Neural cell (in vitro differentiated cells): ENCODE results near the gene EOGT. TPM values are rescaled to one million over a fixed set of nuclear protein-coding genes. Genes with fewer than 3 reads are reported as not detected.

Source experiments
- H2AFZ ChIP-seq: fragments of 200-600, 300-800 bp; sonication (generic), shearing (Covaris generic); 2 replicates; pipeline ENCODE4 v1.6.0; 2014; ENCODE audit warnings: low read depth, mild to moderate bottlenecking, antibody characterized with exemption, low read length, moderate library complexity
- H3F3A ChIP-seq: fragments of 200-600 bp; shearing (Covaris generic); 2 replicates; pipeline ENCODE4 v1.6.1; 2016; ENCODE audit warnings: mild to moderate bottlenecking, moderate library complexity, mixed read lengths, antibody characterized with exemption, low read length; ENCODE audit not compliant: insufficient read depth, poor library complexity, severe bottlenecking
- H3K27ac ChIP-seq: fragments of 200-600, 300-800 bp; sonication (generic), shearing (Covaris generic); 2 replicates; pipeline ENCODE4 v1.5.1; 2014; ENCODE audit warnings: mild to moderate bottlenecking, low read length, moderate library complexity
- H3K27me3 ChIP-seq: fragments of 300-800, 200-600 bp; sonication (generic), shearing (Covaris generic); 2 replicates; pipeline ENCODE4 v1.6.0; 2014; ENCODE audit warnings: mild to moderate bottlenecking, low read depth, low read length, moderate library complexity; ENCODE audit not compliant: insufficient read depth
- H3K36me3 ChIP-seq: fragments of 300-800, 200-600 bp; sonication (generic), shearing (Covaris generic); 2 replicates; pipeline ENCODE4 v1.5.1; 2014; ENCODE audit warnings: mild to moderate bottlenecking, antibody characterized with exemption, low read length, moderate library complexity; ENCODE audit not compliant: insufficient read depth
- H3K4me2 ChIP-seq: fragments of 300-800, 200-600 bp; sonication (generic), shearing (Covaris generic); 2 replicates; pipeline ENCODE4 v1.6.0; 2014; ENCODE audit warnings: mild to moderate bottlenecking, low read length
- H3K4me3 ChIP-seq: fragments of 300-800, 200-600 bp; sonication (generic), shearing (Covaris generic); 2 replicates; pipeline ENCODE4 v1.5.1; 2014; ENCODE audit warnings: mild to moderate bottlenecking, low read length, moderate library complexity
- H3K79me2 ChIP-seq: fragments of 200-600 bp; shearing (Covaris generic); replicated peaks from 2 replicates; pipeline ENCODE4 v1.6.0; 2014; ENCODE audit warnings: mild to moderate bottlenecking, low read length, moderate library complexity; ENCODE audit not compliant: insufficient read depth
- H3K9ac ChIP-seq: fragments of 300-800, 200-600 bp; sonication (generic), shearing (Covaris generic); 2 replicates; pipeline ENCODE4 v1.6.1; 2016; ENCODE audit warnings: mild to moderate bottlenecking, low read length, mixed read lengths
- H3K9me2 ChIP-seq: fragments of 200-600 bp; shearing (Covaris generic); 2 replicates; pipeline ENCODE4 v1.6.1; 2016; ENCODE audit warnings: mild to moderate bottlenecking, low read length, mixed read lengths; ENCODE audit not compliant: insufficient read depth
- H3K9me3 ChIP-seq: fragments of 200-600, 300-800 bp; sonication (generic), shearing (Covaris generic); 2 replicates; pipeline ENCODE4 v1.6.1; 2016; ENCODE audit warnings: mild to moderate bottlenecking, mixed run types, low read length, moderate library complexity, mixed read lengths
- H4K20me1 ChIP-seq: fragments of 200-600 bp; shearing (Covaris generic); 2 replicates; pipeline ENCODE4 v1.6.1; 2016; ENCODE audit warnings: mild to moderate bottlenecking, mixed run types; ENCODE audit not compliant: insufficient read depth
- EP300 ChIP-seq: fragments of 450-650 bp; conservative IDR thresholded peaks from 2 replicates; pipeline ENCODE4 v1.6.1; 2014; ENCODE audit warnings: antibody characterized with exemption, mild to moderate bottlenecking, moderate library complexity; ENCODE audit not compliant: poor library complexity, severe bottlenecking
- EZH2 ChIP-seq: fragments of 200-600, 300-800 bp; shearing (Covaris generic), sonication (generic); IDR thresholded peaks from 2 replicates; pipeline ENCODE4 v1.6.1; 2014; ENCODE audit warnings: antibody characterized with exemption, low read length, borderline replicate concordance, mild to moderate bottlenecking; ENCODE audit not compliant: insufficient read depth, poor library complexity, severe bottlenecking
- MXI1 ChIP-seq: fragments of 450-650 bp; conservative IDR thresholded peaks from 2 replicates; pipeline ENCODE4 v1.6.1; 2014; ENCODE audit warnings: antibody characterized with exemption, mild to moderate bottlenecking; ENCODE audit not compliant: poor library complexity, severe bottlenecking
- POLR2AphosphoS5 ChIP-seq: IDR thresholded peaks from 2 replicates; pipeline ENCODE4 v1.6.1; 2012
- RAD21 ChIP-seq: fragments of 450-650 bp; conservative IDR thresholded peaks from 2 replicates; pipeline ENCODE4 v1.6.1; 2014; ENCODE audit warnings: antibody characterized with exemption, mild to moderate bottlenecking, moderate library complexity
- SMC3 ChIP-seq: fragments of 450-650 bp; conservative IDR thresholded peaks from 2 replicates; pipeline ENCODE4 v1.6.1; 2014; ENCODE audit warnings: antibody characterized with exemption, mild to moderate bottlenecking, moderate library complexity; ENCODE audit not compliant: poor library complexity
- TAF1 ChIP-seq: IDR thresholded peaks from 2 replicates; pipeline ENCODE4 v1.6.1; 2012; ENCODE audit warnings: low read depth
- polyA plus RNA-seq: library from polyadenylated mRNA; depleted of rRNA; stranded (reverse); fragments of >200 nt; gene quantifications from 2 replicates; pipeline ENCODE4 v1.2.3, GENCODE V29; 2014
- TF ChIP-seq, protein P1 (sequence below): IDR thresholded peaks from 2 replicates; pipeline ENCODE4 v1.6.1; 2012; ENCODE audit warnings: borderline replicate concordance
- TF ChIP-seq, protein P2 (sequence below): fragments of 450-650 bp; IDR thresholded peaks from 2 replicates; pipeline ENCODE4 v1.5.1; 2014; ENCODE audit warnings: antibody characterized with exemption, mild to moderate bottlenecking, moderate library complexity; ENCODE audit not compliant: poor library complexity, severe bottlenecking

Gene EOGT
- polyA plus RNA-seq, 1 donor from 2014 or later, result 3.2 TPM

DNA sequence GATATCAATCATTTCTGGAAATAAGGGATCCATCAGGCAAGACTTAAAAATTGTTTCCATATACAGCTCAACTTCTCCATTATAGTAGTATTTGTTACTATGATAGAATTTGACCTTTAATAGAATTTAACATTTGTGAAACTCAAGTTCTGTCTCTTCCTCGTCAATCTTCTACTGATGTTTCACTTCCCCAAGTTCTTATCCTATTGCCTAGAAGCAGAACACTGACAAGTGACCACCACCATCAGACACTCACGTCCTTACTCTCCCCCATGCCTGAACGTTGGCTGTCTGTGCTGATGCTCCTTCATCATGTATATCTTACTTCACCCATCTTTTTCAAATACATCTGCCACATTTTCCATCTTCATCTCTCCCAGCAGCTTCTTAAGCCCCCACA lies 54.6 kb downstream of the EOGT start:
- H2AFZ ChIP-seq, result no peak overlapping the region
- H3K27ac ChIP-seq, result no peak overlapping the region
- no peak overlapping the region for H3K9ac ChIP-seq
- H4K20me1 ChIP-seq, result no peaks in the 10 kb centered on the region
- no peak overlapping the region for H3K4me2 ChIP-seq
- H3K9me2 ChIP-seq, result no peaks in the 10 kb centered on the region
- TF ChIP-seq SMC3 (no peak), POLR2AphosphoS5 (no peak), EZH2 (no peak), EP300 (no peak), MXI1 (no peak), TAF1 (no peak), RAD21 (no peak)
- TF ChIP-seq, protein P1, sequence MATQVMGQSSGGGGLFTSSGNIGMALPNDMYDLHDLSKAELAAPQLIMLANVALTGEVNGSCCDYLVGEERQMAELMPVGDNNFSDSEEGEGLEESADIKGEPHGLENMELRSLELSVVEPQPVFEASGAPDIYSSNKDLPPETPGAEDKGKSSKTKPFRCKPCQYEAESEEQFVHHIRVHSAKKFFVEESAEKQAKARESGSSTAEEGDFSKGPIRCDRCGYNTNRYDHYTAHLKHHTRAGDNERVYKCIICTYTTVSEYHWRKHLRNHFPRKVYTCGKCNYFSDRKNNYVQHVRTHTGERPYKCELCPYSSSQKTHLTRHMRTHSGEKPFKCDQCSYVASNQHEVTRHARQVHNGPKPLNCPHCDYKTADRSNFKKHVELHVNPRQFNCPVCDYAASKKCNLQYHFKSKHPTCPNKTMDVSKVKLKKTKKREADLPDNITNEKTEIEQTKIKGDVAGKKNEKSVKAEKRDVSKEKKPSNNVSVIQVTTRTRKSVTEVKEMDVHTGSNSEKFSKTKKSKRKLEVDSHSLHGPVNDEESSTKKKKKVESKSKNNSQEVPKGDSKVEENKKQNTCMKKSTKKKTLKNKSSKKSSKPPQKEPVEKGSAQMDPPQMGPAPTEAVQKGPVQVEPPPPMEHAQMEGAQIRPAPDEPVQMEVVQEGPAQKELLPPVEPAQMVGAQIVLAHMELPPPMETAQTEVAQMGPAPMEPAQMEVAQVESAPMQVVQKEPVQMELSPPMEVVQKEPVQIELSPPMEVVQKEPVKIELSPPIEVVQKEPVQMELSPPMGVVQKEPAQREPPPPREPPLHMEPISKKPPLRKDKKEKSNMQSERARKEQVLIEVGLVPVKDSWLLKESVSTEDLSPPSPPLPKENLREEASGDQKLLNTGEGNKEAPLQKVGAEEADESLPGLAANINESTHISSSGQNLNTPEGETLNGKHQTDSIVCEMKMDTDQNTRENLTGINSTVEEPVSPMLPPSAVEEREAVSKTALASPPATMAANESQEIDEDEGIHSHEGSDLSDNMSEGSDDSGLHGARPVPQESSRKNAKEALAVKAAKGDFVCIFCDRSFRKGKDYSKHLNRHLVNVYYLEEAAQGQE, result no peak
- TF ChIP-seq, protein P2, sequence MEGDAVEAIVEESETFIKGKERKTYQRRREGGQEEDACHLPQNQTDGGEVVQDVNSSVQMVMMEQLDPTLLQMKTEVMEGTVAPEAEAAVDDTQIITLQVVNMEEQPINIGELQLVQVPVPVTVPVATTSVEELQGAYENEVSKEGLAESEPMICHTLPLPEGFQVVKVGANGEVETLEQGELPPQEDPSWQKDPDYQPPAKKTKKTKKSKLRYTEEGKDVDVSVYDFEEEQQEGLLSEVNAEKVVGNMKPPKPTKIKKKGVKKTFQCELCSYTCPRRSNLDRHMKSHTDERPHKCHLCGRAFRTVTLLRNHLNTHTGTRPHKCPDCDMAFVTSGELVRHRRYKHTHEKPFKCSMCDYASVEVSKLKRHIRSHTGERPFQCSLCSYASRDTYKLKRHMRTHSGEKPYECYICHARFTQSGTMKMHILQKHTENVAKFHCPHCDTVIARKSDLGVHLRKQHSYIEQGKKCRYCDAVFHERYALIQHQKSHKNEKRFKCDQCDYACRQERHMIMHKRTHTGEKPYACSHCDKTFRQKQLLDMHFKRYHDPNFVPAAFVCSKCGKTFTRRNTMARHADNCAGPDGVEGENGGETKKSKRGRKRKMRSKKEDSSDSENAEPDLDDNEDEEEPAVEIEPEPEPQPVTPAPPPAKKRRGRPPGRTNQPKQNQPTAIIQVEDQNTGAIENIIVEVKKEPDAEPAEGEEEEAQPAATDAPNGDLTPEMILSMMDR, result no peak
- no peaks in the 10 kb centered on the region for H3K9me3 ChIP-seq
- no peaks in the 10 kb centered on the region for H3K79me2 ChIP-seq
- H3K4me3 ChIP-seq, result no peak overlapping the region
- H3F3A ChIP-seq, result no peaks in the 10 kb centered on the region
- no peaks in the 10 kb centered on the region for H3K36me3 ChIP-seq
- H3K27me3 ChIP-seq, result no peaks in the 10 kb centered on the region

DNA sequence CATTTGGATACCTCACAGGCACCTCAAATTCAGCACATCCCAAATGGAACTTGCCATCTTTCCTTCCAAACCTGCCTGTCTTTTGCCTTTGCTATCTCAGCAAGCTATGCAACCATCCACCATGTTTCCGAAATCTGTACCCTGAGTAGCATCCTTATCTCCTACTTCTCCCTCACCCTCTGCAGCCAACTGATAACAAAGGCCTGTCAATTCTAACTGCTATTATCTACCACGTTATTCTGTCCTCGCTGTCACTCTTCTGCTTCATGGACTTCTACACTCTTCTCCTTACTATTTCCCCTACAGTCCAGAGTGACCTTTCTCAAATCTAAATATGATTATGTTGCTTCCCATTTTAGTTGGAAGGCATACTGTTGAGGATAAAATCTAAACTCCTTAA lies 55.6 kb downstream of the EOGT start:
- H3K9me2 ChIP-seq, result no peaks in the 10 kb centered on the region
- H3K27me3 ChIP-seq, result no peaks in the 10 kb centered on the region
- no peaks in the 10 kb centered on the region for H3K79me2 ChIP-seq
- no peaks in the 10 kb centered on the region for H3F3A ChIP-seq
- H3K9me3 ChIP-seq, result no peaks in the 10 kb centered on the region
- no peaks in the 10 kb centered on the region for H4K20me1 ChIP-seq
- H3K36me3 ChIP-seq, result no peaks in the 10 kb centered on the region
- no peak overlapping the region for H3K4me3 ChIP-seq
- no peak overlapping the region for H2AFZ ChIP-seq
- no peak overlapping the region for H3K9ac ChIP-seq
- no peak overlapping the region for H3K27ac ChIP-seq
- no peak overlapping the region for H3K4me2 ChIP-seq
- TF ChIP-seq EZH2 (no peak), MXI1 (no peak), POLR2AphosphoS5 (no peak), TAF1 (no peak), RAD21 (no peak), SMC3 (no peak)
